CD4-positive, alpha-beta T cell treated with Interleukin-4 for 4 hours (primary cell): ENCODE results near the gene SMYD2.

Source experiments
- DNase-seq: peaks from one replicate; pipeline ENCODE4 v3.0.0-alpha.2; 2020

SMYD2 gene

GRCh38 chr1:214331180-214331579 lies 50.2 kb downstream of the SMYD2 start:
- no peak for DNase-seq

- DNase-seq: peak; percentile 58
Observed at GRCh38 chr1:214331827-214332423, 51.0 kb downstream of the SMYD2 start.

GRCh38 chr1:214332946-214333798 lies 52.2 kb downstream of the SMYD2 start:
- peak; percentile 17 for DNase-seq

- no peak for DNase-seq
Observed at GRCh38 chr1:214335567-214335966, 54.6 kb downstream of the SMYD2 start.

- no peak for DNase-seq
Observed at GRCh38 chr1:214337015-214337414, 56.1 kb downstream of the SMYD2 start.

- no peak for DNase-seq
Observed at GRCh38 chr1:214337511-214337910, 56.6 kb downstream of the SMYD2 start.

- no peak for DNase-seq
Observed at GRCh38 chr1:214338212-214338611, 57.3 kb downstream of the SMYD2 start.

GRCh38 chr1:214341459-214341858 lies 60.5 kb downstream of the SMYD2 start:
- DNase-seq: no peak

GRCh38 chr1:214341932-214342331 lies 61.0 kb downstream of the SMYD2 start:
- DNase-seq: no peak

GRCh38 chr1:214342525-214342924 lies 61.6 kb downstream of the SMYD2 start:
- DNase-seq: no peak

- DNase-seq: no peak
Observed at GRCh38 chr1:214344897-214345296, 63.9 kb downstream of the SMYD2 start.

- DNase-seq: no peak
Observed at GRCh38 chr1:214349008-214349407, 68.0 kb downstream of the SMYD2 start.

- DNase-seq: no peak
Observed at GRCh38 chr1:214349781-214350180, 68.8 kb downstream of the SMYD2 start.

- no peak for DNase-seq
Observed at GRCh38 chr1:214351551-214352277, 70.8 kb downstream of the SMYD2 start.

- DNase-seq: no peak
Observed at GRCh38 chr1:214352838-214353237, 71.9 kb downstream of the SMYD2 start.

GRCh38 chr1:214354440-214355148 lies 73.6 kb downstream of the SMYD2 start:
- no peak for DNase-seq

GRCh38 chr1:214360116-214360515 lies 79.2 kb downstream of the SMYD2 start:
- no peak for DNase-seq

GRCh38 chr1:214360525-214361164 lies 79.7 kb downstream of the SMYD2 start:
- DNase-seq: no peak

- no peak for DNase-seq
Observed at GRCh38 chr1:214361636-214362035, 80.7 kb downstream of the SMYD2 start.

- DNase-seq: no peak
Observed at GRCh38 chr1:214362188-214362882, 81.4 kb downstream of the SMYD2 start.

- DNase-seq: no peak
Observed at GRCh38 chr1:214363386-214363785, 82.4 kb downstream of the SMYD2 start.

- DNase-seq: no peak
Observed at GRCh38 chr1:214364386-214364785, 83.4 kb downstream of the SMYD2 start.
